ENCODE data around the gene SPEF1.

DNA sequence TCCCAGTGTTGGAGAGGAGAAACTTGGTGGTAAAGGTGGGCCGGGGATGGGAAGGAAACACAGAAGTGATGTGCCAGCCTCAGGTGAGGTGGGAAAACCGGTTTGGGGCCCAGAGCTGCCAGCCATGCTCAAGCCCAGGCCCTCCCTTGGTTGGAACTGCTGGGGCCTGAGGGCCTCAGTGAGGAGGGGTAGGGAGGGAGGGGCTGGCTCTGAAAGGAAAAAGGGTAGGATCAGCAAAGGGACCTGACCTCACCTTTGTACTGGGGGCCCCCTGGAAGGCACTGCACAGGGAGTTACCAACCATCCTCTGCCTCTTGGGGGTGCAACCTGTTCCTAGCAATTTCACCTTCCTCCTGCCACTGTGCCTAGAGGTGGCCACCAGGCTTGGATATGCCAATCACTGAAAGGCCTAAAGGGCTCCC lies 1.8 kb upstream of the SPEF1 start:
- TF ChIP-seq, protein P1, sequence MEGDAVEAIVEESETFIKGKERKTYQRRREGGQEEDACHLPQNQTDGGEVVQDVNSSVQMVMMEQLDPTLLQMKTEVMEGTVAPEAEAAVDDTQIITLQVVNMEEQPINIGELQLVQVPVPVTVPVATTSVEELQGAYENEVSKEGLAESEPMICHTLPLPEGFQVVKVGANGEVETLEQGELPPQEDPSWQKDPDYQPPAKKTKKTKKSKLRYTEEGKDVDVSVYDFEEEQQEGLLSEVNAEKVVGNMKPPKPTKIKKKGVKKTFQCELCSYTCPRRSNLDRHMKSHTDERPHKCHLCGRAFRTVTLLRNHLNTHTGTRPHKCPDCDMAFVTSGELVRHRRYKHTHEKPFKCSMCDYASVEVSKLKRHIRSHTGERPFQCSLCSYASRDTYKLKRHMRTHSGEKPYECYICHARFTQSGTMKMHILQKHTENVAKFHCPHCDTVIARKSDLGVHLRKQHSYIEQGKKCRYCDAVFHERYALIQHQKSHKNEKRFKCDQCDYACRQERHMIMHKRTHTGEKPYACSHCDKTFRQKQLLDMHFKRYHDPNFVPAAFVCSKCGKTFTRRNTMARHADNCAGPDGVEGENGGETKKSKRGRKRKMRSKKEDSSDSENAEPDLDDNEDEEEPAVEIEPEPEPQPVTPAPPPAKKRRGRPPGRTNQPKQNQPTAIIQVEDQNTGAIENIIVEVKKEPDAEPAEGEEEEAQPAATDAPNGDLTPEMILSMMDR (IDR thresholded peaks at IDR 0.05), result no peak
- TF ChIP-seq POLR2A (IDR thresholded peaks at IDR 0.05), result no peak
